ENCODE results near the gene LRRC8E. TPM values are rescaled to one million over a fixed set of nuclear protein-coding genes. Genes with fewer than 3 reads are reported as not detected.

The LRRC8E gene
- total and polyA plus RNA-seq, 2 of the 8 experiments (the other 6 are each of a cell fraction or from before 2014, with no cell fraction given): 2.7 to 2.9 TPM

GRCh38 chr19:7918615-7919421 is 30.5 kb downstream of the LRRC8E start (continued):
- TF ChIP-seq USF2 (IDR thresholded peaks at IDR 0.05; ENCODE audit: low read length): no peak
- no peak for TF ChIP-seq ATF2 (IDR thresholded peaks at IDR 0.05; ENCODE audit: low read length)

Measured in H1 (cell line).